DMS79 (cell line): ENCODE measurements around the gene VDR.
"Not testable (repeated sequence)": the region's sequence is repeated elsewhere in the genome, so short reads cannot be mapped to it uniquely, and the experiment has no call there.

Experiments
- DNase-seq: peaks from one replicate; lab custom pipeline; 2025; lab: John Stamatoyannopoulos, UW

The VDR gene

GRCh38 chr12:47812797-47813510 is 91.8 kb downstream of the VDR start:
- no peak for DNase-seq

GRCh38 chr12:47811581-47812484 is 93.0 kb downstream of the VDR start:
- no peak for DNase-seq

- DNase-seq = no peak
Observed at GRCh38 chr12:47811072-47811396, 93.8 kb downstream of the VDR start.

GRCh38 chr12:47809518-47809917 is 95.3 kb downstream of the VDR start:
- not testable (repeated sequence) for DNase-seq

DNA sequence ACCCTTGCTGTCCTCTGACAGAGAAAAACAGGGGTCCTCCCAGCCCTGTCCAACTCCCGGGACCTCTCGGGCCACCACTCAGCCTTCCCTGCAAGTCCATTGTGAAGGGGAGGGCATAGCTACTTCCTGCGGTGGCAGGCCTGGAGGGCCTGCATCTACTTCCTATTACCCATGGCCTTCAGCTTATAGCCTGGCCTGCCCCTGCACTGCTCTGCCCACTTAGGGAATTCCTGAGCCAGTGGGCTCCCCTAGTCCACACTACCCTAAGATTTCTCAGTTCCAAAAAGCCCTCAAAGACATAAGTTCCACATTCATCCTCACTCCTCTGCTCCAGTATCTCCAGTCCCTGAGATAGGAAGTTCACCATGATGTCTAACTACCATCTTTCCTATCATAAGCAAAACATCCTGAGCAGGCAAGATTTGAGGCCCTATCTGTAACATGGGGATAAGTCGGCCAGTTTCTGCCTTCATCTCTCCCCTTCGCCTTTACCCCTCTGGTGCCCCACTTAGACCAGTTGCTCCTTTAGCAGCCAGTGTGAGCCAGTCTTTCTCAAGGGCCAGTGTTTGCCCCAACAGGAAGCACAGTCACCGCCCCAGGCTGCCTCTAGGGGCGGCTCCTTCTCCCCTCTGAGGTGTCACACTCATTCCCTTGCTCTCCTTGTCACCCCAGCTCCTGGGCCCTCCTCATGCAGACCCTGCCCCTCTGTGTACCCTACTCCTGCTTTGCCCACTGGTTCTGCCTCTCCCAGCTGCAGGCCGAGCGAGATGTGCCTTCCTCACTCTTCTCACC is 96.0 kb downstream of the VDR start:
- DNase-seq = no peak

DNA sequence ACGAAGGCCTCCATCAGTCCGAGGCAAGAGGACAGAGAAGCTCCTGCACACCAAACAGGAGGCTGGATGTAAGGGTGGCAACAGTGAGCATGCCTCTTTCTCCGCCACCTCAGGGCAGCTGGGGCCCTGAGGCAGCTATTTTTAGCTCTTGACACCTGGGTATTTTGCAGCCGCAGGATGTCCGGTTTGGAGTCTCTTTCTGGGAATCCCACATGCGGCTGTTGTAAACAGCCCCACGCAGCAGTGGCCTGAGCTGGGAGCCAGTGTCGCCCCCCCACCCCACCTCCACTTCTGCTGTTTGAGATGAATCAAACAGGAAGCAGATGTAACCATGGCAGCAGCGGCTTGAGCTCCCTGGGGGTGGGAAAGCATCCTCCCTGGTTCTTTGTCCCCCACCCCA is 96.7 kb downstream of the VDR start:
- DNase-seq = no peak

DNA sequence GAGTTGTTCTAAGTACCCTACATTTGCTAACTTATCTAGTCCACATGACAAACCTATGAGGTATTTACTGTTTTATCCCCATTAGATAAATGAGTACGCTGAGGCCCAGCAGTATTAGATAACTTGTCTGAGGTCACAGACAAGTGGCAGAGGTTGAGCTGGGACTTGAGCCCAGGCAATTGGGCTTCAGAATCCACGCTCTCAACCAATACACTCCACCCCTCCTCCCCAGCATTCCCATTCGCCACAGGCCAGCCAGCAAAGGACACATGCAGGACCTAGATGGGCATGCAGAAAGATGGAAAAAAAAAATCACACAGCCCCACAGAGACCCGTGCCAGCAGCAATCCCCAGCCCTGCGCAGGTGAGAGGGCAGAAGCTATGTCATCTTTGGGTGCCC is 97.5 kb downstream of the VDR start:
- DNase-seq = no peak

DNA sequence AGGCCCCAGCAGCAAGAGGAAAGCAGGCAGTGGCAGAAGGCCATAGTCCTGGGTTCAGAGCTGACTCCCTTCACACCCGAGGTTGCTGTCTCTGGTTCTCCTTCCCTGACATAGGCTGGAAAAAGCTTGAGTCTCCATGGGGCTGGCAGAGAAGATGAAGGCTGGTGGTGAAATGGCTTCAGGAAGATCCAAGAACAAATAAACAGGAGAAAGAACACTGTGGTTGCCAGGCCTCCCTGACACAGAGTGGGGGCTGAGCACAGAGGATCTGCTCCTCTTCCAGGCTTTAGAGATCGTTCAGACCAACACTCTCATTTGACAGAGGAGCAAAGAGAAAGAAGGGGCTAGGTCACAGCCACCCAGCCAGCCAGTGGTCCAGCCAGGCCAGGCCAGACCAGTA is 99.4 kb downstream of the VDR start:
- no peak for DNase-seq

DNA sequence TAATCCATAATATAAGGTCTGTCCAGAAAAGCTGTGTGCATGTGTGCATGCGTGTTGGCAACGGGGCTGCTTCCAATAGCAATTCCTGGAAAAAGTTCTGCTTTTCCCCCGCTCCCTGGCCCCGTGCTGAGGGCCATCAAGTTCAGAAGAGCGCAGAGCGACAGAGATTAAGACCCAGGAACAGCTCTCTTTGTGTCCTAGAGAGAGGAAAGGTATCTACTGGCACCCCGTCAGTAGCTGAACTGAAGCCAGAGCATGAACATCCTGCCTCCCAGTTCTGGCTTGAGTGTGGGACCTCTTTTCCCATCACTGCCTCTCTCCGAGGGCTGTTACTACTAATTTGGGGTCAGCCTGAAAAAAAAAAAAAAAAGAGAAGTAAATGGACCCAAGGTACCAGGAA is 100.6 kb downstream of the VDR start:
- no peak for DNase-seq

GRCh38 chr12:47803191-47803875 is 101.5 kb downstream of the VDR start:
- DNase-seq = no peak

DNA sequence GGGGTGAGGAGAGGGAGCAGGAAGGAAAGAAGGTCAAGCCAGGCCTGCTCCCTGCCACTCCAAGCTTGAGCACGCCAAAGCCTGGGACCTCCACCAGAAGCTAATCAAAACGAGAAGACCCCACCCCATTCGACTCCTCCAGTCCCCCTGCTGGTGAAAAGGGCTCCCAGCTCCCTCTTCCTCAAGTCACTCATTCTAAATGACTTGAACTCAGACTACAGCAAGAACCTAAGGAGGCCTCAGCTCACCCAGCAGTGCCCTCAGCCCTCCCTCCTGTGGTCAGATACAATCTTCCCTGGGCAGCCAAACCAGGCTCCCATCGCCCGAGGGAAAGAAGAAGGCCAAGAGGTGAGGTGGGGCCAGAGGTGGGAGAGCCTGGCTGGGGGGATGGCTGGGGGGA is 102.5 kb downstream of the VDR start:
- no peak for DNase-seq

GRCh38 chr12:47801904-47802246 is 102.9 kb downstream of the VDR start:
- no peak for DNase-seq

- no peak for DNase-seq
Observed at GRCh38 chr12:47801170-47801903, 103.5 kb downstream of the VDR start.

DNA sequence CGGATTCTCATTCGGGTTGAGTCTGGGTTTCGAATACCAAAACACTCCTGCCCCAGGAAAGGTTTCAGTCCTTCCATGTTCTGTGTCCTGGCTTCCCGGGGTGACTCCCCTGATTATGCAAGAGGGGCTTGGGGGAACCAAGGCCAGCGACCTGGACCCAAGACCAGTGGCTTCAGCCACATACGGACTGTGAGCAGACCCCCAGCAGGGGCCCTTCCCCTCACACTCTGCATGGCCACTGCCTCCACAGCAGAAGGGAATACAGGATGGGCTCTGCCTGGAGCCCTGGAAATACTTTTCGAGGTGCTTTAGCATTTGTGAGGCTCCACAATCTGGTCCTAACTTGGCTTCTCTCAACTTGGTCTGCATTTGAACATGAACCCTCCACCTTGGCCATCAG is 104.2 kb downstream of the VDR start:
- no peak for DNase-seq

GRCh38 chr12:47799357-47799955 is 105.3 kb downstream of the VDR start:
- DNase-seq = no peak

DNA sequence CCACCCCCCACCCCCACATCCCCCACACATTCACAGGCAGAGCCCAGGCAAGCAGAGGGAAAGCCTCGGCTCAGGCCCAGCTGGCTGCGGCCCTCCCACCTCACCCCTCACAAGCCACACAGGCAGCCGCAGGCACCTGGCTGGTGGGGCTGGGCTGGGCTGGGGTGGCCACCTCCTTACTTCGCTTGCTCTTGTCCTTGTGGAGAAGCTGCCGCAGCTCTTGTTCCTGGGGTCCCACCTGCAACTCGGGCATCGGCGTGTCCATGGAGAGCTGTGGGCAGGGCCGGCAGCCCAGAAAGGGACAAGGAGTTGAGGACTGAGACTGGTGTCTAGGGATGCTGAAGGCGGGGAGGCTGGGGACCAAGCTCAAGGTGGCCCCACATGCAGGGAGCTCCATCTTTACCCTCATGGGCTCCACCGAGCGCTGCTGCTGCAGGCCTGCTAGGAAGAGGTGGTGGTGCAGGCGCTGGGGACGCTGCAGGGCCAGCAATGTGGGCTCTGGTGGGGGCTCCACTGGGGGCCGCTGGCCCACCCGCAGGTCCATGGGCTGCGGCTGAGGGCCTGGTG is 106.3 kb downstream of the VDR start:
- no peak for DNase-seq

GRCh38 chr12:47797441-47797840 is 107.4 kb downstream of the VDR start:
- no peak for DNase-seq

DNA sequence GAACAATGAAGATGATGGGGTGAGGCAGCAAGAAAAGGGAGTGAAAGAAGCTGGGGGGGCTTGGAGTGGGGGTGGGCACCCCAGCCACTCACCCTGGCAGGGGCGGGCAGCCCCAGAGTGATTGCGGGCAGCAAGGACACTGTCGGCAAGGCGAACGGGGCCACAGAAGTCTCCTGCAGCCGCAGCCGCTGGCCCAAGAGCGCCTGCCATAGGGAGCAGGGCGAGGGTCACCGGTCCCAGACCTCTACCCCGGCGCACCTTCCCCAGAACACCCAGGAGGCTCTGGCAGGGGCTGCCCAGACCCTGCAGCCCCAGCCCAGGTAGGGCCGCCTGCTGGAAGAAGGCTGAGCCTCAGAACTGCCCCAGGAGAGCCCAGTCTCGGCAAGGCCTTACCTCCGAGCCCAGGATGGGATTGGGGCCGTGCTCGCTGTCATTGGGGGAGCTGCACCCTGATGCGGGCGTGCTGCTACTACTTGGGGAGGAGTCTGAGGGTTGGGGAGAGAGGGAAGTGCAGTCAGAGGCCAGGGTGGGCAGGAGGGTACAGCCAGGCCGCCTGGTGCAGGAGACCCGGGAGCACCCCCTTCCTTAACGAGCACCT is 108.9 kb downstream of the VDR start:
- DNase-seq = no peak

DNA sequence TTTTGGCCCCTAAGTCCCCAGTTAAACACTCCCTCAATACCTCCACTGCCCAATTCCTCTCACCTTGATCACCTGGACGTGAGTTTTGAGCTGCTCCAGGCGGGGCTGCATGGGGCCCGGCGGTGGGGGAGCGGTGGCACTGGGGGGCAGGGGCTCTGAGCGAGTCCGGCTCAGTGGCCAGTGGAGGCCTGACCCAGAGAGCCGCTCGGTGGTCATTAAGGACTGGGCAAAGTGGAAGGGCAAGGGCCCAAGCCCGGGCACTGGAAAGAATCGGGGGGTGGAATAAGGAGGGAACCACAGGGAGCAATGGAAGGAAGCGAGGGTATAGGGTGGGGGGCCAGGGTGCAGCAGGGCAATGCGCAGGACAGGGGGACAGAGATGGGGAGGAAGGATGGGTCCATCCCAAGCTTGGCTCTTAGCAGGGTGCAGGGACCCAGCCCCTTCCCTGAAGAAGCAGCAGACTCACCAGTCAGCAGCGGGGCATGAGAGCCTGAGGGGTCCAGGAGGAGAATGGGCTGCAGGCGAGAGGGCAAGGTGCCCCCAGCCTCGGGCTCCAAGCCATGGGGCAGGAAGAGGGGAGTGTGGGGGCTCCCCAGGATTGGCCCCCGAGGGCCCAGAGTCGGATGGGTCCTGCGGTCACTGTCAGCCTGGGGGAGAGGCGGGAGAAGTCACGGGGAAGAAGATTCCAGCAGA is 109.5 kb downstream of the VDR start:
- DNase-seq = no peak

DNA sequence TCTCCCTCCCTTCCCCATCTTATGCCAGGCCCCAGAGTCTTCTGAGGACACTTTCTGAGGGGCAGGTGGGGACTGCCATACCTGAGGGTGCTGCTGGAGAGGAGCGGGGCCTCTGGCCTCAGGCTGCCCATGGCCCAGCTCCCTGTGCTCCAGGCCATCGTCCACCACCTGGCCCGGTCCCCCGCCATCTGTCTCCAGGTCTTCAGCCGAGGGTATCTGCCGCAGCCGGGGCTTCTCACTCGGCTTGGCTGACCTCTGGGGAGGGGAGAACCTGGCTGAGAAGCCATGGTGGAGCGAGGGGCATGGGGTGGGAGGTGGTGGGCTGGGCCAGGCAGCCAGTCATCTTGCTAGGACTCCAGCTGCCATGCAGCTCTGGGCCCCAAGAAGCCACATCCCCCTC is 110.1 kb downstream of the VDR start:
- DNase-seq = no peak
